KMS-11 (cell line): ENCODE measurements around the gene ARGLU1.

Experiments used
- H2AFZ ChIP-seq: fragments of 200-600 bp; sonication (generic); 2 replicates; pipeline ENCODE4 v1.6.1; 2016; ENCODE audit warnings: antibody characterized with exemption, mixed run types, low read depth
- H3K27ac ChIP-seq: fragments of 200-600 bp; sonication (generic); 2 replicates; pipeline ENCODE4 v1.6.1; 2016; ENCODE audit warnings: mild to moderate bottlenecking, mixed run types
- H3K27me3 ChIP-seq: fragments of 200-600 bp; sonication (generic); 2 replicates; pipeline ENCODE4 v1.6.1; 2017; ENCODE audit warnings: mild to moderate bottlenecking, low read depth, mixed run types, moderate library complexity; ENCODE audit not compliant: insufficient read depth
- H3K36me3 ChIP-seq: fragments of 200-600 bp; sonication (generic); 2 replicates; pipeline ENCODE4 v1.6.1; 2017; ENCODE audit warnings: mild to moderate bottlenecking, mixed run types; ENCODE audit not compliant: insufficient read depth
- H3K4me1 ChIP-seq: fragments of 200-600 bp; sonication (generic); 2 replicates; pipeline ENCODE4 v1.6.1; 2016; ENCODE audit warnings: mild to moderate bottlenecking, low read depth, mixed run types; ENCODE audit not compliant: poor library complexity, severe bottlenecking
- H3K4me2 ChIP-seq: fragments of 200-600 bp; sonication (generic); 2 replicates; pipeline ENCODE4 v1.7.0; 2016; ENCODE audit warnings: mild to moderate bottlenecking, mixed run types
- H3K4me3 ChIP-seq: fragments of 200-600 bp; sonication (generic); IDR thresholded peaks from 2 replicates; pipeline ENCODE4 v1.6.1; 2017; ENCODE audit warnings: low read depth, low read length, mixed read lengths; ENCODE audit not compliant: insufficient read depth
- H3K79me2 ChIP-seq: fragments of 200-600 bp; sonication (generic); 2 replicates; pipeline ENCODE4 v1.6.1; 2016; ENCODE audit warnings: low read depth, mixed run types; ENCODE audit not compliant: insufficient read depth
- H3K9ac ChIP-seq: fragments of 200-600 bp; sonication (generic); 2 replicates; pipeline ENCODE4 v1.6.1; 2016; ENCODE audit warnings: mild to moderate bottlenecking, mixed run types
- H4K20me1 ChIP-seq: fragments of 200-600 bp; sonication (generic); 2 replicates; pipeline ENCODE4 v1.6.1; 2016; ENCODE audit warnings: mild to moderate bottlenecking, mixed run types; ENCODE audit not compliant: insufficient read depth
- TF ChIP-seq, protein P1 (sequence below): fragments of 200-600 bp; sonication (generic); conservative IDR thresholded peaks from 2 replicates; pipeline ENCODE4 v1.6.1; 2017; ENCODE audit warnings: low read depth, mild to moderate bottlenecking, antibody characterized with exemption, low read length, moderate library complexity, mixed read lengths

The ARGLU1 gene

DNA sequence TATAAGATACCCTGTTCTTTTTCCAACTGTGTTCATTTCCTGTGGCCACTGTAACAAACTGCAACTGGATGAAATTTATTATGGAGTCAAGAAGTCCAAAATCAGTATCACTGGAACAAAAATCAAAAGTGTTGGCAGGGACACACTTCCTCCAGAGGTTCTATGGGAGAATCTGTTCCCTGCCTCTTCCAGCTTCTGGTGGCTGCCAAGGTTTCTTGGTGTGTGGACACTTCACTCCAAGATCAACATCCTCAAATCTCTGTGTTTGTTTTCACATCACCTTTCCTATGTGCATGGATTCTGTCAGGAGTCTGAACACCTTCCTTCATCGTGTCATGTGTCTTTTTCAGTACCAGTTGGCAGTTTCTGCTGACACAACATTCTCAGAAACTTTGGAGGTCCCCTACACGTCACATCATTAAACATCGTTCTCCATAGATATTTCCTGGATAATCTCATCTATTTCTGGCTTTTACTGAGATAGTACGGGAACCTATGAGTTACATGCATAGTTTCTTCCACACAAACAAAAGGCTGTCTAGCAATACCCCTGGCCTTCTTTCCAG lies 17.3 kb downstream of the ARGLU1 start:
- no peak overlapping the region for H3K27ac ChIP-seq
- H2AFZ ChIP-seq: no peak overlapping the region
- TF ChIP-seq, protein P1, sequence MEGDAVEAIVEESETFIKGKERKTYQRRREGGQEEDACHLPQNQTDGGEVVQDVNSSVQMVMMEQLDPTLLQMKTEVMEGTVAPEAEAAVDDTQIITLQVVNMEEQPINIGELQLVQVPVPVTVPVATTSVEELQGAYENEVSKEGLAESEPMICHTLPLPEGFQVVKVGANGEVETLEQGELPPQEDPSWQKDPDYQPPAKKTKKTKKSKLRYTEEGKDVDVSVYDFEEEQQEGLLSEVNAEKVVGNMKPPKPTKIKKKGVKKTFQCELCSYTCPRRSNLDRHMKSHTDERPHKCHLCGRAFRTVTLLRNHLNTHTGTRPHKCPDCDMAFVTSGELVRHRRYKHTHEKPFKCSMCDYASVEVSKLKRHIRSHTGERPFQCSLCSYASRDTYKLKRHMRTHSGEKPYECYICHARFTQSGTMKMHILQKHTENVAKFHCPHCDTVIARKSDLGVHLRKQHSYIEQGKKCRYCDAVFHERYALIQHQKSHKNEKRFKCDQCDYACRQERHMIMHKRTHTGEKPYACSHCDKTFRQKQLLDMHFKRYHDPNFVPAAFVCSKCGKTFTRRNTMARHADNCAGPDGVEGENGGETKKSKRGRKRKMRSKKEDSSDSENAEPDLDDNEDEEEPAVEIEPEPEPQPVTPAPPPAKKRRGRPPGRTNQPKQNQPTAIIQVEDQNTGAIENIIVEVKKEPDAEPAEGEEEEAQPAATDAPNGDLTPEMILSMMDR: no peak

DNA sequence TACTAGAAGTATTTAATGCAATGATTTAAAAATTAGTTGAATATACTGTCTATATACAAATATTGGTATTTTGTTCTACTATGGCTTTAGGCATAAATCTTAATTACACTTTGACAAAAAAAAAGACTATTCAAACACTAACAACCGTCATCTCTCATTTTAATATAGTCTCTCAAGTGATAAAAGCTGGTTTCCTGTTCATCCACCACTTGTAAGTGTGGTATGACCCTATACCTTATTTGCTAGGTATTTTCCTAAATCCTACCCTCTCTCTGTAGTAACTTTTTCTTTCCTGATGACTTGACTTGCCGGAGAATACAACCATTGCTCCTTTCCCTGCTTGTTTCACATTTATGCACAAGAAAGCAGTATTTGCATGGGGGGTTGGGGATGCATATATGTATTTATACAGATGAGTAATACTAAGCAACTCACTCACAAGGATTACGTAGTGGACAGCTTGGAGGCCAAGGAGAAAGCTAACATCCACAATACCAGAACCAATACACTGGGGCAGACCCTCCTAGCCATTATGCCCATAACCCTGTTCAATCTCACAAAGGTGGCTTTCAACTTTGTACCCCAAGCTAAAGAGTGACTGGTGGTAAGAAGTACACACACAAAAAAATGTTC lies 19.8 kb downstream of the ARGLU1 start:
- no peak overlapping the region for H3K4me3 ChIP-seq
- H4K20me1 ChIP-seq: no peaks in the 10 kb centered on the region; the same call in 1 of the 2 replicates
- H3K27me3 ChIP-seq: no peaks in the 10 kb centered on the region
- no peak overlapping the region for H2AFZ ChIP-seq
- TF ChIP-seq, protein P1: no peak
- H3K27ac ChIP-seq: no peak overlapping the region
- peaks cover 12% of the 10 kb centered on the region for H3K79me2 ChIP-seq
- no peak overlapping the region for H3K4me2 ChIP-seq
- no peaks in the 10 kb centered on the region for H3K4me1 ChIP-seq
- no peak overlapping the region for H3K9ac ChIP-seq
- H3K36me3 ChIP-seq: 0 out of 2 replicates have a peak, but pooled peaks cover 5% of the 10 kb centered on the region

More for the DNA sequence above, 17.3 kb downstream of the ARGLU1 start:
- Histone ChIP-seq H3K9ac (no peak overlapping the region), H3K27me3 (no peaks in the 10 kb centered on the region), H3K4me2 (no peak overlapping the region), H3K79me2 (peaks cover 29% of the 10 kb centered on the region), H3K36me3 (no peaks in the 10 kb centered on the region), H3K4me3 (no peak overlapping the region), H4K20me1 (no peaks in the 10 kb centered on the region; the same call in 1 of the 2 replicates), H3K4me1 (no peaks in the 10 kb centered on the region)

DNA sequence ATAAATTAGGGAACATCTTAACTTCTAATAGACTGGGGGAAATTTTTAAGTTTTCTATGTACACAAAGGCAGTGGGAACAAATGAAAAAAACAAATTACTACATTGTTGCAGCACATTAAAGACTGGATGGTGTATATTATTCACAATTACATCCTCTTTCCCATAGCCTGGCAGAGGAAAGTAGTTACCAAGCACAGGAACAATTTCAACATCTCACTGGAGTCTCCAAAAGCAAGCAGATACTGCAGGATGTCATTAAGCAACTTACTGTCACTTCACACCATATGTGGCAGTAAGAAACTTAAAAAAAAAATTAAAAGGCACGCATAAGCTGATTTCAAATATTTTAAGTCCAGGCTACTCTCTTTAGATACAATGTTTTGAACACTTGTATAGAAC lies 26.1 kb downstream of the ARGLU1 start:
- no peak overlapping the region for H3K4me2 ChIP-seq
- H3K36me3 ChIP-seq: 0 out of 2 replicates have a peak, but pooled peaks cover 5% of the 10 kb centered on the region
- H3K4me1 ChIP-seq: no peaks in the 10 kb centered on the region

DNA sequence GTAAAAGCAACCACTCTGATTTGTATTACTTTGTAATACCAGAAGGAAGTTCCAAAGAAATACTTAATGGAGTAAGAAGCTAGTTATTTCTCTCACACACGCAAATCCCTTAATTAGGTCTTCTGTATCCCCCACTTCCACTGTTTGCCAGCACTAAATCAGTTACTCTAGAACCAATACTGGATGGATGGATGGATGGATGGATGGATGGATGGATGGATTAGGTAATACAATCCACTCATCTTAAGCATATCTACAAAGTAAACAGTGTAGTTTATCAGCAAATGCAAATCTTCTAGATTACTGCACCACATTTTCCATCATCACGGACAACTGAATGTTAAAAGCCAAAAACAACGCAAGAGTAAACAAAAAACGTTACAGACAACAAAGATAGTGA lies 27.3 kb downstream of the ARGLU1 start:
- H3K4me3 ChIP-seq: no peak overlapping the region
- no peaks in the 10 kb centered on the region for H4K20me1 ChIP-seq
- no peaks in the 10 kb centered on the region for H3K79me2 ChIP-seq
- no peak overlapping the region for H3K27ac ChIP-seq
- H3K36me3 ChIP-seq: 0 out of 2 replicates have a peak, but pooled peaks cover 5% of the 10 kb centered on the region
- TF ChIP-seq, protein P1: no peak
- H3K4me1 ChIP-seq: no peaks in the 10 kb centered on the region
- no peak overlapping the region for H3K9ac ChIP-seq
- H3K27me3 ChIP-seq: no peaks in the 10 kb centered on the region
- H3K4me2 ChIP-seq: no peak overlapping the region
- H2AFZ ChIP-seq: no peak overlapping the region

More for the DNA sequence above, 26.1 kb downstream of the ARGLU1 start:
- no peak overlapping the region for H3K9ac ChIP-seq
- H2AFZ ChIP-seq: no peak overlapping the region
- H3K4me3 ChIP-seq: no peak overlapping the region
- no peaks in the 10 kb centered on the region; the same call in 1 of the 2 replicates for H4K20me1 ChIP-seq
- H3K27ac ChIP-seq: no peak overlapping the region
- TF ChIP-seq, protein P1: no peak
- H3K27me3 ChIP-seq: no peaks in the 10 kb centered on the region
- H3K79me2 ChIP-seq: no peaks in the 10 kb centered on the region
